Peyer's patch (tissue), 4 donors: ENCODE measurements around the gene WWC1. TPM values are rescaled to one million over a fixed set of nuclear protein-coding genes. Genes with fewer than 3 reads are reported as not detected.

Experiments
- DNase-seq, 3 donors: peaks; one replicate each; pipeline ENCODE4 v3.0.0-alpha.2; 2017 to 2019
- H3K27ac ChIP-seq, 4 donors: fragments of 200-600 bp; sonication (generic); one replicate each; pipeline ENCODE4 v1.5.1; 2016 to 2019
- H3K27me3 ChIP-seq, 2 donors: fragments of 200-600 bp; sonication (generic); one replicate each; pipeline ENCODE4 v1.5.1; 2019
- H3K36me3 ChIP-seq, 3 donors: fragments of 200-600 bp; sonication (generic); one replicate each; pipeline ENCODE4 v1.5.1; 2016 to 2019
- H3K4me1 ChIP-seq, 4 donors: fragments of 200-600 bp; sonication (generic); one replicate each; pipeline ENCODE4 v1.5.1; 2016 to 2019
- H3K4me3 ChIP-seq, 4 donors: fragments of 200-600 bp; sonication (generic); 1 replicate in 3 of 4; 2 replicates in 1 of 4; pipeline ENCODE4 v1.5.1; 2016 to 2019; ENCODE audit warnings: mild to moderate bottlenecking in 1 of 4
- H3K9me3 ChIP-seq, 4 donors: fragments of 200-600 bp; sonication (generic); one replicate each; pipeline ENCODE4 v1.5.1; 2016 to 2019; ENCODE audit warnings: mild to moderate bottlenecking in 1 of 4
- CTCF ChIP-seq, 6 experiments: fragments of 450-650 bp in 4 of 6; fragments of 200-600 bp in 2 of 6; sonication (generic) in 1 of 6; IDR thresholded peaks; one replicate each; pipeline ENCODE4 v1.5.1; 2017 to 2019; ENCODE audit warnings: antibody characterized with exemption in 6 of 6, mild to moderate bottlenecking in 3 of 6, moderate library complexity in 1 of 6
- POLR2A ChIP-seq, 2 donors: fragments of 450-650 bp; IDR thresholded peaks; one replicate each; pipeline ENCODE4 v1.5.1; 2017; ENCODE audit warnings: antibody characterized with exemption in 2 of 2, mild to moderate bottlenecking in 2 of 2, moderate library complexity in 2 of 2
- total RNA-seq, 4 donors: library from RNA; depleted of rRNA; stranded (reverse); fragments of >200 nt; gene quantifications; one replicate each; pipeline ENCODE4 v1.1.0, GENCODE V29; 2016

The WWC1 gene
- total RNA-seq, 4 donors from 2014 or later, result 47.0 to 63.2 (median 52.8) TPM

- H3K4me3 ChIP-seq, result no peak overlapping the region
- H3K9me3 ChIP-seq, result no peaks in the 10 kb centered on the region
- no peaks in the 10 kb centered on the region for H3K36me3 ChIP-seq
- peak in 1 of 3 donors; percentile 54 for DNase-seq
- H3K27me3 ChIP-seq, result no peaks in the 10 kb centered on the region
- TF ChIP-seq CTCF (IDR thresholded peaks at IDR 0.05) (no peak), POLR2A (IDR thresholded peaks at IDR 0.05) (no peak)
- H3K4me1 ChIP-seq, result peaks cover 0 to 49% (median 2%) of the 10 kb centered on the region in 4 donors
- peak overlapping the region in 3 of 4 donors; percentile 49 to 87 (median 82) for H3K27ac ChIP-seq
Observed at GRCh38 chr5:168312606-168313295, 21.3 kb downstream of the WWC1 start.

- DNase-seq, result peak in 2 of 3 donors; percentile 58 to 72
Observed at GRCh38 chr5:168313596-168314204, 22.3 kb downstream of the WWC1 start.

GRCh38 chr5:168314735-168315411 lies 23.4 kb downstream of the WWC1 start:
- Histone ChIP-seq H3K27ac (peak overlapping the region in 3 of 4 donors; percentile 49 to 87 (median 82)), H3K36me3 (no peaks in the 10 kb centered on the region), H3K4me3 (no peak overlapping the region), H3K9me3 (no peaks in the 10 kb centered on the region), H3K27me3 (no peaks in the 10 kb centered on the region), H3K4me1 (peaks cover 0 to 35% (median 2%) of the 10 kb centered on the region in 4 donors)
- TF ChIP-seq CTCF (IDR thresholded peaks at IDR 0.05) (peak in 3 of 6 experiments; percentile 37 to 50 (median 38)), POLR2A (IDR thresholded peaks at IDR 0.05) (peak in 1 of 2 donors; percentile 25)
- DNase-seq, result peak in 2 of 3 donors; percentile 91 to 94

More at GRCh38 chr5:168313596-168314204, 22.3 kb downstream of the WWC1 start:
- Histone ChIP-seq H3K27ac (peak overlapping the region in 3 of 4 donors; percentile 49 to 87 (median 82)), H3K27me3 (no peaks in the 10 kb centered on the region), H3K4me1 (peaks cover 0 to 43% (median 2%) of the 10 kb centered on the region in 4 donors), H3K9me3 (no peaks in the 10 kb centered on the region), H3K36me3 (no peaks in the 10 kb centered on the region), H3K4me3 (no peak overlapping the region)
- no peak for TF ChIP-seq CTCF (IDR thresholded peaks at IDR 0.05)
- TF ChIP-seq POLR2A (IDR thresholded peaks at IDR 0.05), result no peak

- Histone ChIP-seq H3K9me3 (no peaks in the 10 kb centered on the region), H3K4me1 (peaks cover 0 to 35% (median 2%) of the 10 kb centered on the region in 4 donors), H3K27me3 (no peaks in the 10 kb centered on the region), H3K36me3 (no peaks in the 10 kb centered on the region), H3K27ac (peak overlapping the region in 3 of 4 donors; percentile 49 to 82 (median 79)), H3K4me3 (no peak overlapping the region)
- no peak for TF ChIP-seq POLR2A (IDR thresholded peaks at IDR 0.05)
- no peak for TF ChIP-seq CTCF (IDR thresholded peaks at IDR 0.05)
- DNase-seq, result no peak
Observed at GRCh38 chr5:168315416-168316138, 24.1 kb downstream of the WWC1 start.

- Histone ChIP-seq H3K4me1 (peaks cover 0 to 35% (median 2%) of the 10 kb centered on the region in 4 donors), H3K27me3 (no peaks in the 10 kb centered on the region), H3K9me3 (no peaks in the 10 kb centered on the region), H3K4me3 (no peak overlapping the region), H3K36me3 (no peaks in the 10 kb centered on the region), H3K27ac (peak overlapping the region in 3 of 4 donors; percentile 49 to 82 (median 79))
- TF ChIP-seq CTCF (IDR thresholded peaks at IDR 0.05), result no peak
- TF ChIP-seq POLR2A (IDR thresholded peaks at IDR 0.05), result no peak
- DNase-seq, result peak in 1 of 3 donors; percentile 59
Observed at GRCh38 chr5:168316139-168316578, 24.7 kb downstream of the WWC1 start.
